Mesodermal cell (in vitro differentiated cells): Measurements from ENCODE around the gene ITGA11.

Experiments
- H3K27ac ChIP-seq: 2 replicates; pipeline ENCODE4 v1.7.0; 2013; ENCODE audit warnings: mild to moderate bottlenecking, low read depth, low read length, moderate library complexity; ENCODE audit not compliant: severe bottlenecking
- H3K36me3 ChIP-seq: 2 replicates; pipeline ENCODE4 v1.7.1; 2013; ENCODE audit warnings: mild to moderate bottlenecking, low read length, moderate library complexity; ENCODE audit not compliant: control insufficient read depth, insufficient read depth
- H3K4me1 ChIP-seq: one replicate; pipeline ENCODE4 v1.7.1; 2013; ENCODE audit warnings: mild to moderate bottlenecking, low read length; ENCODE audit not compliant: insufficient read depth, control insufficient read depth, poor library complexity, severe bottlenecking
- H3K4me3 ChIP-seq: 2 replicates; pipeline ENCODE4 v1.7.0; 2013; ENCODE audit warnings: low read length, control low read depth, mild to moderate bottlenecking; ENCODE audit not compliant: insufficient read depth, poor library complexity, severe bottlenecking; ENCODE audit errors: extremely low read depth
- H3K9me3 ChIP-seq: 2 replicates; pipeline ENCODE4 v1.7.1; 2013; ENCODE audit warnings: mild to moderate bottlenecking, low read length, moderate library complexity; ENCODE audit not compliant: control insufficient read depth
- WGBS, 2 experiments: methylation state at CpG; one replicate each; pipeline ENCODE4 v1.1.5; 2013; ENCODE audit warnings: missing lambda C conversion rate in 2 of 2; ENCODE audit not compliant: insufficient coverage in 2 of 2; 5-methylcytosine and 5-hydroxymethylcytosine counted together

Gene ITGA11

GRCh38 chr15:68335655-68336054 lies 96.3 kb downstream of the ITGA11 start:
- 92 to 97% methylated on average over 12 to 13 of the region's 14 CpGs for WGBS, 2 experiments
- Histone ChIP-seq H3K36me3 (no peaks in the 10 kb centered on the region), H3K4me3 (no peak overlapping the region), H3K4me1 (peaks cover 11% of the 10 kb centered on the region), H3K9me3 (no peaks in the 10 kb centered on the region), H3K27ac (no peak overlapping the region)

- WGBS, 2 experiments: 90% methylated on average over 1 of the region's 1 CpG; no CpG with 5 or more reads in 1 of the 2 experiments
- no peak overlapping the region for H3K27ac ChIP-seq
- H3K4me1 ChIP-seq: peaks cover 11% of the 10 kb centered on the region
- H3K36me3 ChIP-seq: no peaks in the 10 kb centered on the region
- H3K4me3 ChIP-seq: no peak overlapping the region
- no peaks in the 10 kb centered on the region for H3K9me3 ChIP-seq
These were observed 96.7 kb downstream of the ITGA11 start for GRCh38 chr15:68335251-68335650.

- Histone ChIP-seq H3K4me3 (no peak overlapping the region), H3K9me3 (no peaks in the 10 kb centered on the region), H3K4me1 (peaks cover 9% of the 10 kb centered on the region), H3K36me3 (no peaks in the 10 kb centered on the region), H3K27ac (no peak overlapping the region)
- 83 to 94% methylated on average over 7 of the region's 9 CpGs for WGBS, 2 experiments
These were observed 97.3 kb downstream of the ITGA11 start for GRCh38 chr15:68334661-68335124.

- Histone ChIP-seq H3K9me3 (no peaks in the 10 kb centered on the region), H3K27ac (no peak overlapping the region), H3K4me3 (no peak overlapping the region), H3K4me1 (peaks cover 9% of the 10 kb centered on the region), H3K36me3 (no peaks in the 10 kb centered on the region)
- 87 to 92% methylated on average over 8 of the region's 8 CpGs for WGBS, 2 experiments
These were observed 98.0 kb downstream of the ITGA11 start for GRCh38 chr15:68333775-68334470.

- Histone ChIP-seq H3K4me3 (no peak overlapping the region), H3K36me3 (no peaks in the 10 kb centered on the region), H3K4me1 (peaks cover 12% of the 10 kb centered on the region), H3K9me3 (no peaks in the 10 kb centered on the region), H3K27ac (no peak overlapping the region)
- WGBS, 2 experiments: 93 to 95% methylated on average over 19 to 21 of the region's 21 CpGs
These were observed 99.7 kb downstream of the ITGA11 start for GRCh38 chr15:68332266-68332665.

- Histone ChIP-seq H3K4me3 (no peak overlapping the region), H3K9me3 (no peaks in the 10 kb centered on the region), H3K4me1 (peaks cover 18% of the 10 kb centered on the region), H3K36me3 (no peaks in the 10 kb centered on the region), H3K27ac (no peak overlapping the region)
- WGBS, 2 experiments: 16 to 26% methylated on average over 5 of the region's 10 CpGs
These were observed 101.1 kb downstream of the ITGA11 start for GRCh38 chr15:68330901-68331300.

GRCh38 chr15:68330416-68330815 lies 101.5 kb downstream of the ITGA11 start:
- Histone ChIP-seq H3K4me3 (no peak overlapping the region), H3K36me3 (no peaks in the 10 kb centered on the region), H3K27ac (no peak overlapping the region), H3K4me1 (peaks cover 18% of the 10 kb centered on the region), H3K9me3 (no peaks in the 10 kb centered on the region)
- WGBS, 2 experiments: 52% methylated on average over 4 of the region's 6 CpGs; no CpG with 5 or more reads in 1 of the 2 experiments

- Histone ChIP-seq H3K27ac (no peak overlapping the region), H3K4me3 (no peak overlapping the region), H3K4me1 (peaks cover 18% of the 10 kb centered on the region), H3K9me3 (no peaks in the 10 kb centered on the region), H3K36me3 (no peaks in the 10 kb centered on the region)
- 94 to 100% methylated on average over 2 of the region's 3 CpGs for WGBS, 2 experiments
These were observed 103.0 kb downstream of the ITGA11 start for GRCh38 chr15:68328964-68329363.

- WGBS, 2 experiments: 81 to 85% methylated on average over 8 of the region's 8 CpGs
- Histone ChIP-seq H3K27ac (no peak overlapping the region), H3K4me1 (peaks cover 18% of the 10 kb centered on the region), H3K36me3 (no peaks in the 10 kb centered on the region), H3K4me3 (no peak overlapping the region), H3K9me3 (no peaks in the 10 kb centered on the region)
These were observed 103.5 kb downstream of the ITGA11 start for GRCh38 chr15:68328443-68328842.

- H3K27ac ChIP-seq: no peak overlapping the region
These were observed 105.1 kb downstream of the ITGA11 start for GRCh38 chr15:68326711-68327354.

GRCh38 chr15:68325726-68326125 lies 106.2 kb downstream of the ITGA11 start:
- peaks cover 14% of the 10 kb centered on the region for H3K4me1 ChIP-seq
- no peak overlapping the region for H3K4me3 ChIP-seq
- H3K9me3 ChIP-seq: no peaks in the 10 kb centered on the region
- no peaks in the 10 kb centered on the region for H3K36me3 ChIP-seq
- WGBS, 2 experiments: 87 to 90% methylated on average over 2 to 3 of the region's 4 CpGs
- H3K27ac ChIP-seq: no peak overlapping the region

More at GRCh38 chr15:68326711-68327354, 105.1 kb downstream of the ITGA11 start:
- 87% methylated on average over 9 to 11 of the region's 11 CpGs for WGBS, 2 experiments
- peaks cover 18% of the 10 kb centered on the region for H3K4me1 ChIP-seq
- no peaks in the 10 kb centered on the region for H3K9me3 ChIP-seq
- no peaks in the 10 kb centered on the region for H3K36me3 ChIP-seq
- no peak overlapping the region for H3K4me3 ChIP-seq
